ENCODE measurements around the gene SLC25A38.

DNA sequence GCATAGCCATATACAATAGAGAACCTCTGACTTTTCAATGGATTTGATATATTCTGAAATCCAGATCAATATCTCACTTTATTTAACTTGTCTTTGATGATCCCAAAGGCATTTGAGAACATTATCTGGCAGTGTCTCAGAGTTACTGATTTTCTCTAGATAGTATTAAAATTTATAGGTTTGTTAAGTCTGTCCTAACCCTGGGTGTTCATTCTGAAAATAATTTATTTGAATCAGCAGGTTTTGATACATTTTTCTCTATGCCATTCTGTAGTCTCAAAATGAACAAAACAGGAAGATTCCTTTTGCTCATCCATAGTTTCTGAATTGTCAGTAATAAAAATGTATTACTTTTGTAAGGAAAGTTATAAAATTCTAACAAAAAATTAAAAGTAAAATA is 39.4 kb upstream of the SLC25A38 start:
- TF ChIP-seq POLR2A (IDR thresholded peaks at IDR 0.05; ENCODE audit: low read length) (no peak), RAD21 (conservative IDR thresholded peaks at IDR 0.05 in 1 of 2, IDR thresholded peaks at IDR 0.05 in 1 of 2) (no peak), SMC3 (IDR thresholded peaks at IDR 0.05) (no peak), CHD4 (IDR thresholded peaks at IDR 0.05; ENCODE audit: borderline replicate concordance) (no peak)
- TF ChIP-seq, protein P1, sequence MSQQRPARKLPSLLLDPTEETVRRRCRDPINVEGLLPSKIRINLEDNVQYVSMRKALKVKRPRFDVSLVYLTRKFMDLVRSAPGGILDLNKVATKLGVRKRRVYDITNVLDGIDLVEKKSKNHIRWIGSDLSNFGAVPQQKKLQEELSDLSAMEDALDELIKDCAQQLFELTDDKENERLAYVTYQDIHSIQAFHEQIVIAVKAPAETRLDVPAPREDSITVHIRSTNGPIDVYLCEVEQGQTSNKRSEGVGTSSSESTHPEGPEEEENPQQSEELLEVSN (IDR thresholded peaks at IDR 0.05; ENCODE audit: borderline replicate concordance, low read depth) = no peak
- TF ChIP-seq, protein P2, sequence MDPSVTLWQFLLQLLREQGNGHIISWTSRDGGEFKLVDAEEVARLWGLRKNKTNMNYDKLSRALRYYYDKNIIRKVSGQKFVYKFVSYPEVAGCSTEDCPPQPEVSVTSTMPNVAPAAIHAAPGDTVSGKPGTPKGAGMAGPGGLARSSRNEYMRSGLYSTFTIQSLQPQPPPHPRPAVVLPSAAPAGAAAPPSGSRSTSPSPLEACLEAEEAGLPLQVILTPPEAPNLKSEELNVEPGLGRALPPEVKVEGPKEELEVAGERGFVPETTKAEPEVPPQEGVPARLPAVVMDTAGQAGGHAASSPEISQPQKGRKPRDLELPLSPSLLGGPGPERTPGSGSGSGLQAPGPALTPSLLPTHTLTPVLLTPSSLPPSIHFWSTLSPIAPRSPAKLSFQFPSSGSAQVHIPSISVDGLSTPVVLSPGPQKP (IDR thresholded peaks at IDR 0.05; ENCODE audit: low read depth, low read length) = no peak
- TF ChIP-seq, protein P3, sequence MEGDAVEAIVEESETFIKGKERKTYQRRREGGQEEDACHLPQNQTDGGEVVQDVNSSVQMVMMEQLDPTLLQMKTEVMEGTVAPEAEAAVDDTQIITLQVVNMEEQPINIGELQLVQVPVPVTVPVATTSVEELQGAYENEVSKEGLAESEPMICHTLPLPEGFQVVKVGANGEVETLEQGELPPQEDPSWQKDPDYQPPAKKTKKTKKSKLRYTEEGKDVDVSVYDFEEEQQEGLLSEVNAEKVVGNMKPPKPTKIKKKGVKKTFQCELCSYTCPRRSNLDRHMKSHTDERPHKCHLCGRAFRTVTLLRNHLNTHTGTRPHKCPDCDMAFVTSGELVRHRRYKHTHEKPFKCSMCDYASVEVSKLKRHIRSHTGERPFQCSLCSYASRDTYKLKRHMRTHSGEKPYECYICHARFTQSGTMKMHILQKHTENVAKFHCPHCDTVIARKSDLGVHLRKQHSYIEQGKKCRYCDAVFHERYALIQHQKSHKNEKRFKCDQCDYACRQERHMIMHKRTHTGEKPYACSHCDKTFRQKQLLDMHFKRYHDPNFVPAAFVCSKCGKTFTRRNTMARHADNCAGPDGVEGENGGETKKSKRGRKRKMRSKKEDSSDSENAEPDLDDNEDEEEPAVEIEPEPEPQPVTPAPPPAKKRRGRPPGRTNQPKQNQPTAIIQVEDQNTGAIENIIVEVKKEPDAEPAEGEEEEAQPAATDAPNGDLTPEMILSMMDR (IDR thresholded peaks at IDR 0.05) = no peak
